HG03432 (cell line): ENCODE results near the gene FAM234B.

Experiments
- ATAC-seq: cut with Tn5 transposase; IDR thresholded peaks from one replicate; pipeline ENCODE4 v1.9.1; 2021; ENCODE audit warnings: mild to moderate bottlenecking, moderate library complexity; ENCODE audit not compliant: unreplicated experiment

FAM234B gene

GRCh38 chr12:13044002-13044905 is at the start of gene FAM234B:
FAM234B (plus strand) TSS chr12:13044381; CDS start chr12:13044404, 23 bp downstream.
- peak; percentile 94 for ATAC-seq

DNA sequence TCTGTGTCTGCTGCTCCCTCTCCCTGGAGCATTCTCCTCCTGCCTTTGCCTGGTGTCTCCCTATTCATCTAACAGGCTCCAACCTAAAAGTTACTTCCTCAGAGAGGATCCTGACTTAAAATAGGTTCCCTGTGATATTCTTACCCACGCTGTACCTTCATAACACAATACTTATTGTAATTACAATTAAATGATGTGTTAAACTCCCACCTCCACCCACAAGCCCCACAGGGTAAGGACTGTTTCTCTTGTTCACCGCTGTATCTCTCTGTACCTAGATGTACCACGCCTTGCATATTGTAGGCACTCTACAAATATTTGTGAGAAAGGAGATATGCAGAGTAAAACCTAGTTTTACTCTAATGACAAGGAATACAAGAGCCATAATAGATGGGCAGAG is 49.1 kb upstream of the FAM234B start:
- no peak for ATAC-seq

DNA sequence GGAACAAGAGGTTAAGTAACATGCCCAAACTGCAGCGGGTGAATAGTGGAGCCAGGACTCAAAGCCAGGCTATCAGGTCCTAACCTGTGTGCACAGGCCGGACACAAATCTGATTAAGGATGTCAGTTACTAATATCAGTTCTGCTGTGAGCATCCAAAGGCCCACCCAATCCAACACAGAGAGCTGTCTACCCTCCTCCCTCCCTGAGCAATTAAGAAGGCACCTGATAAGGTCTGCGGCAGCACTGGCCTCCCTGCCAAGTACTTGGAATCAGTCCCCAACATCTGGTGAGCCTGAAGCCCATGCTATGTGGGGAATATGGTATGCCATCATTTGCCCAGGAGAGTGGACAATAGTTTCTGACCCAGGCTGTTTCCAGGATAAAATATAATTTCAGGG is 48.0 kb upstream of the FAM234B start:
- no peak for ATAC-seq

GRCh38 chr12:12997156-12997555 is 47.0 kb upstream of the FAM234B start:
- ATAC-seq: no peak

- ATAC-seq: no peak
Observed at GRCh38 chr12:12997734-12998133, 46.4 kb upstream of the FAM234B start.

DNA sequence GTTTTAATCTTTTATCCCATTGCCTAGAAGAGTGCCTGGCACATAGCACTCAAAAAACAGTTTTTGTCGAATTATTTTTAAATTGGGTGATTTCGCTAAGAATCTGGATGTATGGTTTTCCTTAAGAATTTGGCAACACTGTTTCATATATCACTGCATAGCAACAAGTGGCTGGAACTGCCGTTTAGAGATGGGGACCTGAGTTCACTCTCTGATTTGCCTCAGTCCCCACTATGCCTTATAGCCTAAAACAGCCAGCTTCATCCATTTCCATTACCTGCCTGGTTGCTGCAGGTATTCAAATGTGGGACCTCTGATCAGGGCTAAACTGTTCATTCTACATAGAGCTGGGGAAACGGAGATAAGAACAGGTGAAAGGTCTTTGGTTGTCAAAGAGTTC is 45.9 kb upstream of the FAM234B start:
- ATAC-seq: no peak

GRCh38 chr12:12999271-12999958 is 44.8 kb upstream of the FAM234B start:
- ATAC-seq: no peak

DNA sequence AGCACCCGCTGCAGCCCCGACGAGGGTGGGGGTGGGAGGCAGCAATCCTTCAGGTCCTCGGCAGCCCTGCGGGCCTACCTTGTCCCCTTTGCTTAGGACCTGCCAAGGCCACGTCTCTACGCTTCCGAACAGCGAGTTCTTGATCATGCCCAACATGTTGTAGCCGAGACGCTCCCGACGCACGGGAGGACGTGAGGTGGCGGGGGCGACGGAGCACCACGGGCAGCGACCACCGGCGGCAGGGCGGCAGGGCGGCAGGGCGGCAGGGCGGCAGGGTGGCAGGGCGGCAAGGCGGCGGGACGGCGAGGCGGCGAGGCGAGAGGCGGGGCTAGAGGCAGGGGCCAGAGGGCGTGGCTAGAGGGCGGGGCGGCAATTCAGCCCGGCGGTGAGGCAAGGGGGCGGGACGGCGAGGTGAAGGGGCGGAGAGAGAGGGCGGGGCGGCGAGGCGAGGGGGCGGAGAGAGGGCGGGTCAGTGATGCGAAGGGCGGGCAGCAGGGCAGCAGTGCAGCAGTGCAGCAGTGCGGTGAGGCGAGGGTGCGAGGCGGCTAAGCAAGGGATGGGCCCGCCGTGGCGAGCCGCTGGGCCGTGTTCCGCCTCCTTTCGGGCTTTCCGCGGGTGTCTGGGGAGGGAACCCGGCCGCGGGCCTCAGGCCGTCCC is 44.1 kb upstream of the FAM234B start, which contains the start of gene HEBP1:
HEBP1 (minus strand) TSS at position 307 of the 657 bp plus-strand sequence; CDS start at position 156, 151 bp downstream.
- ATAC-seq: peak; percentile 89

DNA sequence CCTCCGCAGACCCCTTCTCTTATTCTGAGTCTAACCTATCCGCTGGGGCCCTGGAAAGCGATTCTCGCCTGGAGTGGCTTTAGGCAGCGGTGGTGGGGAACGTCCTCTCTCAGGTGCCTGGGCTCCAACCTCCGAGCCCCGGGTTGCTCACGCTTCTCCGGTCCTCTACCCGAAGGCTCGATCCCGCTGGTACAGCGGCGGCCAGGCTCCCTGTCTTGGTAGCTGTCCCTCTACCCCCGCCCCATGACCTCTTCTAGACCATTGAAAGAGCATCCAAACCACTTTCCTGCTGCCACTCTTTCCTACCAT is 43.6 kb upstream of the FAM234B start:
- ATAC-seq: peak; percentile 34

- no peak for ATAC-seq
Observed at GRCh38 chr12:13000925-13001774, 43.0 kb upstream of the FAM234B start.

DNA sequence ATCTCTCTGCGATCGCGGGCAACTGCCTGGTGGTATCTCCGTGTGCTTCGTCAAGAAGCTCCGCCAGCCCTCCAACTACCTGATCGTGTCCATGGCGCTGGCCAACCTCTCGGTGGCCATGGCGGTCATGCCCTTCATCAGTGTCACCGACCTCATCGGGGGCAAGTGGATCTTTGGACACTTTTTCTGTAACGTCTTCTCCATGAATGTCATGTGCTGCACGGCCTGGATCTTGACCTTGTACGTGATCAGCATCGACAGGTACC is 42.5 kb upstream of the FAM234B start:
- ATAC-seq: no peak

DNA sequence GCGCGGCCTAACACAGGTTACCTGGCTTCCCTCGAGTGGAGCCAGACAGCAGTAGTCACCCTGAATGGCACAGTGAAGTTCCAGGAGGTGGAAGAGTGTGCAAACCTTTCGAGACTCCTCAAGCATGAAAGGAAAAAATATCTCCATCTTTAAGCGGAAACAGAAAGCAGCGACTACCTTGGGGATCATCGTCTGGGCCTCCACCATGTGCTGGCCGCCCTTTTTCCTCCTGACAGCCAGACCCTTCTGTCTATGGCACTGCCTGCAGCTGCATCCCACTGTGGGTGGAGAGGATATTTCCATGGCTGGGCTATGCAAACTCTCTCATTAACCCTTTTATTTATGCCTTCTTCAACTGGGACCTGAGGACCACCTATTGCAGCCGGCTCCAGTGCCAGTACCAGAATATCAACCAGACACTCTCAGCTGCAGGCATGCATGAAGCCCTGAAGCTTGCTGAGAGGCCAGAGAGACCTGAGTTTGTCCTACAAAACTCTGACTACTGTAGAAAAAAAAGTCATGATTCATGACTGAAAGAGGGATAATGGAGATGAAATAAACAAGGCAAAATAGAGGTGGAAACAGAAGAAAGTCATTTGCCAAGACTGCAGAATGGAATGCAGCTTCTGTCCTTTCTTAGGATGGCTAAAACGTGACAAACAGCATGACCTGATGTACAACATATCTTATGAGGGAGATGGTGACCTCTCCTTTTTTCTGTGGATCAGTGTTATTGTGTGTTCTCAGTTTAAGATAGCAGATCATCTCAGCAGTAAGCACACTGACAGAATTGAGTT is 41.7 kb upstream of the FAM234B start:
- no peak for ATAC-seq

DNA sequence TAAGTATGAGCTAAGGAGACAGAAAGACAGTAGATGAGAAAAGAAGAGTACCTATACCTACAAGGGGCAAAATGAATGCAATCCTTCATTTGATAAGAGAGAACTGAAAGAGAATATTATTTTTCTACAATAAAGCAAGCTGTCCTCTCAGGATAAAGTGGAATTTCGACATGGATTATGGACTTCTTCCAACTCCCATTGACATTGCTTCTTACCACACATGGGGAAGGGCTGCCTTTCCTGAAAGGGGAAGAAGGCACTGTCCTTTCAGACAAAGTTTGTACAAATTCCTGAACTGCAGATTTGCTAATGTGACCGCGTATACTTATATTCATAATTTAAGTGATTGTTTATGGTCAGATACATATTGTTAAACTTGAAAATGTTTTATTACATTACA is 39.8 kb upstream of the FAM234B start:
- ATAC-seq: no peak

- no peak for ATAC-seq
Observed at GRCh38 chr12:13004986-13005385, 39.2 kb upstream of the FAM234B start.

GRCh38 chr12:13005649-13006048 is 38.5 kb upstream of the FAM234B start:
- ATAC-seq: no peak

DNA sequence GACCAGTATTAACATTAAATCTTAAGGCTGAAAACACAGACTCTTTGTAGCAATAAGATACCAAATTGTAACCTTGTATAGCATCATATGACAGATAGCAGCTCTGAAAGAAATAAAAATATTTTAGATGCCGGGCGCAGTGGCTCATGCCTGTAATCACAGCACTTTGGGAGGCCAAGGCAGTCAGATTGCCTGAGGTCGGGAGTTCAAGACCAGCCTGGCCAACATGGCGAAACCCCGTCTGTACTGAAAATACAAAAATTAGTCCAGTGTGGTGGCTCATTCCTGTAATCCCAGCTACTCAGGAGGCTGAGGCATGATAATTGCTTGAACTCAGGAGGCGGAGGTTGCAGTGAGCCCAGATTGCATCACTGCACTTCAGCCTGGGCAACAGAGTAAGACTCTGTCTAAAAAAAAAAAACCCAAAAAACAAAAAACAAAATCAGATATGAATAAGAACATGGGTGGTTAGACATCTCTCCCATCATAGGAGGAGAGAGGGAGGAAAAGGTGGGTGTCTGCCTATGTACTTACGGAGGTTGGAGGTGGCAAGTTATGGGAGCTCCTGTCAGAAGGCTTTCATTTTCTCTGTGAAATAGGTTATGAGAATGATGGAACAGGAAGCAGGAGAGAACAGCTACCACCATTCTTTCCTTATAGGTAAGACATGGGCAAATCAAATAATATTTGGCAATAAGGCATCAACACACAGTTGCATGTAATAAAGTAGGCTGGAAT is 36.5 kb upstream of the FAM234B start:
- no peak for ATAC-seq

GRCh38 chr12:13008741-13009380 is 35.3 kb upstream of the FAM234B start:
- no peak for ATAC-seq

- ATAC-seq: no peak
Observed at GRCh38 chr12:13011098-13011497, 33.1 kb upstream of the FAM234B start.

GRCh38 chr12:13022851-13023271 is 21.3 kb upstream of the FAM234B start:
- no peak for ATAC-seq
